Measurements from ENCODE around the gene ZNF407. TPM values are rescaled to one million over a fixed set of nuclear protein-coding genes. Genes with fewer than 3 reads are reported as not detected.

The ZNF407 gene
- polyA plus RNA-seq, 1 donor: 7.1 TPM

DNA sequence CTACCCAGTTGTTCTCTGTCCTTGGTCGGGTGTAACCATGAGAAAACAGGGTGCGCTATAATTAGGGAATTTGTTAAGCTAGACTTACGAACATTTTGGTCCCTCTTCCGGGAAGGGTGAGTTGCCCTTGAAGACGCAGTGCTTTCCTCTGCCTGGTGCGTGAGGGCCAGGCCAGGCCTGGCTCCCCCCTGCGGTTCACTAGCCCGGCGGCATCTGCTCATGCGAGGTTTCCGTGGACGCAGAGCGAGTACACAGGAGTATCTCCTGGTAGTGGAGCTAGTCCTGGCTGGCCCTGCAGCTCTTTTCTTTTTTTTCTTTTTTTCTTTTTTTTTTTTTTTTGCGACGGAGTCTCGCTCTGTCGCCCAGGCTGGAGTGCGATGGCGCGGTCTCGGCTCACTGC lies 462.5 kb downstream of the ZNF407 start:
- no peak for DNase-seq

DNA sequence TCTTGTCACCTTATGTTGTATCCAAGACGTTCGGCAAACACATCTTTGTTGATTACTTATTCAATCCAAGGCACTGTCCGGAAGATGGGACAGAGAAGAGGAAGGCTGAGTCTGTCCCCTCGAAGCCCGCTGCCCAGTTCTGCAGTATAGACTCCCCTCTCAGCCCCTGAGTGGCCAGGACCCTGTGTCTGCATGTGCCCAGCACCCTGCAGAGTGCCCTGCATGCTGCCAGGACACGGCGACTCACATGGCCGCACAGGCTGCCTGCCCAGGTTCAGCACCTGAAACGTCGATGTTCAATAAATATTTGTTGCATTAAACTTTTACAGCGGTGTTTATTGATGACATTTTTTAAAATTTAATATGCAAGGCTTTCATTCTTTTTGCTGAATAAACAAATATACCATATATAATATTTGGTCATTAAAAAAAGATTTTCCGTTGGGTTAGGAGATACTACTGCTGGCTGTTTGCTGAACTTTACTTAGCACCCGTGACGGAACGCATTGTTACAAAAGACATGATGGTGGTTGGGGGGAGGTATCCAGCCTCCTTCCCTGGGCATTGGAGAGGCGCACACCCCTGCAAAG lies 464.7 kb downstream of the ZNF407 start:
- DNase-seq: no peak

DNA sequence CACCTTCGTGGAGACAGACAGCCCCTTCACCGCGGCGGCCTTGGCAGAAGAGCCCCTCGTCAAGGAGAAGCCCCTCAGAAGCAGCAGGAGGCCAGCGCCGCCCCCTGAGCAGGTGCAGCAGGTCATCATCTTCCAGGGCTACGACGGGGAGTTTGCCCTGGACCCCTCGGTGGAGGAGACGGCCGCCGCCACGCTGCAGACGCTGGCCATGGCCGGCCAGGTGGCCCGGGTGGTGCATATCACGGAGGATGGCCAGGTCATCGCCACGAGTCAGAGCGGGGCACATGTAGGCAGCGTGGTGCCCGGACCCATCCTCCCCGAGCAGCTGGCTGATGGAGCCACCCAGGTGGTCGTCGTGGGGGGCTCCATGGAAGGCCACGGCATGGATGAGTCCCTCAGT lies 465.5 kb downstream of the ZNF407 start:
- DNase-seq: no peak

DNA sequence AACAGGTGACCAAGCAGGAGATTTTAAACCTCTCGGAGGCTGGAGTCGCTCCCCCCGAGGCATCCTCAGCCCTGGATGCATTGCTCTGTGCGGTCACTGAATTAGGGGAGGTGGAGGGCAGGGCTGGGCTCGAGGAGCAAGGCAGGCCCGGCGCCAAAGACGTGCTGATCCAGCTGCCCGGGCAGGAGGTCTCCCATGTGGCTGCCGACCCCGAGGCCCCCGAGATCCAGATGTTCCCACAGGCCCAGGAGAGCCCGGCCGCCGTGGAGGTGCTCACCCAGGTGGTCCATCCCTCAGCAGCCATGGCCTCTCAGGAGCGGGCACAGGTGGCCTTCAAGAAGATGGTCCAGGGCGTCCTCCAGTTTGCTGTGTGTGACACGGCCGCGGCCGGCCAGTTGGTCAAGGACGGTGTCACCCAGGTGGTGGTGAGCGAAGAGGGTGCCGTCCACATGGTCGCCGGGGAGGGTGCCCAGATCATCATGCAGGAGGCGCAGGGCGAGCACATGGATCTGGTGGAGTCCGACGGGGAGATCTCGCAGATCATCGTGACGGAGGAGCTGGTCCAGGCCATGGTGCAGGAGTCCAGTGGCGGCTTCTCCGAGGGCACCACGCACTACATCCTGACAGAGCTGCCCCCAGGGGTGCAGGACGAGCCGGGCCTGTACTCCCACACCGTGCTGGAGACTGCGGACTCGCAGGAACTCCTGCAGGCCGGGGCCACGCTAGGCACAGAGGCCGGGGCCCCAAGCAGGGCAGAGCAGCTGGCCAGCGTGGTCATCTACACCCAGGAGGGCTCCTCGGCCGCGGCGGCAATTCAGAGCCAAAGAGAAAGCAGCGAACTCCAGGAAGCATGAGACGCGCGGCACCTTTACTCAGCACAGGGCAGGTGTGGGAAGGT lies 466.2 kb downstream of the ZNF407 start:
- no peak for DNase-seq

DNA sequence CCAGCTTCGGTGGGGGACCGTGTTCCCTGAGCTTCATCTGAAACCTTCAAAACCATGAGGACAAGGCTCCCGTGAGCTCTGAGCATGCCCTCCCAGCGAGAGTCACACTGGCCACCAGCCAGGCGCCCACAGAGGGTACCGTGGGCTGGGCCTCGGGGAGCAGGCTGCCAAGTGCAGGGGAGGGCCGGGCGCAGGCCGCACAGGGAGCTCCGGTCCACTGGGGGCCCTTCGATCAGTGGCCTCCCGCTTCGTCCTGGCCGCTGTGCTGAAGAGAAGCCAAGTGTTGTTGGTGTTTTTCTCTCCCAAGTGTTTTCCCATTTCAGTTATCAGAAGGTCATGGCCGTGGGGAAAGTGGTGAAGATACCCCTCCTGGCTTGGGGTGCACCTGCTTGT lies 466.8 kb downstream of the ZNF407 start:
- DNase-seq: no peak

DNA sequence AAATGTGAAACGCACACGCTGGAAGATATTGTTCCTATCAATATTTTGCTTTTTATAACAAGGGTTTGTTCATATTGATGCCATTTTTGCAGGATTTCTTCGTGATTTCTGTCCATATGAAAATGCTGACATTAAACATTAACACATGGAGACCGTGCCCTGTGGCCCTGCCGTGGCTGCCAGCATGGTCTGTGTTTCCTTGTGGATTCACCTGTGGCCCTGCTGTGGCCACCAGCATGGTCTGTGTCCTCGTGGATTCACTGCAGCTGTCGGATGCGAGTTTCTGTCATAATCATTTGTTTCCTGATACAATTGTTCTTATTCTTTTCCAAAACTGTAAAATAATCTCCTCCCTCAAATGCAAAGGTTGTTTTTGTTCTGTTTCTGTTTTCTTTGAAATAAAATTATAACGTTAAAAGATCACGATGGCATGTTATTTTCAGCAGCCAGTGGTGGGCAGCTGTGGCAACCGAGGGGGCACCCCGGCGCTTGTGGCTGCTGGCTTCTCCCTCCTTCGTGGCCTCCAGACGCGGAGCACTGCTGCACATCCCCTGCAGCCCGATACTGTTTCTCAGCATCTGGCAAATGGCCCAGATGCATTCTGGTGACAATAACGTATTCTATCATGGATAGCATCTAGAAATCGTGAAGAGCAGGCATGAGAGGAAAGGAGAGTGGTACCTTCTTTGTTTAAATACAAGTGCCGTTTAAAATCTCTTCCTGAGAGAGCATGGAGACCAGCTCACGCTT lies 467.8 kb downstream of the ZNF407 start:
- no peak for DNase-seq

DNA sequence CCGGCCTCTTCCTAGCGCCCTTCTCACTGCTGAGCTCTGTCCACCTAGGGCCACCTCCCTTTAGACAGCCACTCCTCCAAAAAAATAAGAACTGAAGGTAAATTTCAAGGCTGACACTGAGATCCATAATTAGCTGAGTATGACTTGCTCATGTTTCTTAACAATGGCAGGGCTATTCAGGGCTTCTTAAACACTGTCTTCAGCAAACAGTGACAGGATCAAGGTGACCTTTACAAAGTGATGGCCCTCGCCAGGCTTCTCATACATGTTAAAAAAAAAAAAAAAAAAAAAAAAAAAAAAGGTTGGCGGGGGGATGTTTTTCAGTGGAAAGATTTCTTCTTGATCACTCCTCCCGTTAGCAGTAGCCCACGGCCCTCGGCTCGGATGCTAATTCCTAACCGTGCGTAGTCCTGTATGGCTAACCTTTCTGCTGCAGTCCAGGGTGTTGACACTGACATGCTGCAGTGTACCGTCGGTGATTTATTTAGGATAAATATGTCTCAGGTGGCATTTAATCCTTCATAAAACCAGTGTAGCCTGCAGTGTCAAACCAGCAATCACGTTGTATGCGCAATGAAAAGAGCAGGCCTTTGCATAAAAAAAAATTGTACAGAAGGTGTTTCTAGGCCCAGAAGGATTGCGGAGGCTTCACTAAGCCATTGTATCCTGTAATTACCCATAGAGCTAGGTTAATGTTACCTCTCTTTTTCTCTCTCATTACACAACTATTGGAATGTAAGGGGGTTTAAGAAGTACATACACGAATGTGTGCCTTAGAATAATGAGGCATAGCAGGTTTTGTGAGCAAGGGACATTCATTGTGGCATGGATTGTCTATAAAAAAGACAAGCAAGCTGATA lies 468.6 kb downstream of the ZNF407 start:
- no peak for DNase-seq

DNA sequence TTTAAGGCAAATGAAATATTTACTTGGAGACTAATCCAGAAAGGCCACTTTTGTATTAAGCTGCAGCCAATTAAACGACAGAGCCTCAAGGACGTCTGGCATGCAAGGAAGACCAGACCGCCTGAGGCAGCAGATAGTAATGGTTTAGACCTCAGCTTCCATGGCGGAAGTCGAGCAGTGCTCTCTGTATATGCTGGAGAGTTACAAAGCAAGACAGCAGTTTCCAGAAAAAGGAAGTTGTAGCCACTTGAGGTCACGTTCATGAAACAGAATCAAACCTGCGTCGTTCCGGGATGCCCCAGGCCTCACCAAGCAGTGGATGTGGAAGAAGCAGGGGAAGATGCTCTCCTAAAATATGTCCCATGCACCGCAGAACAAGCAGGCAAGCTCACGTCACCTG lies 469.3 kb downstream of the ZNF407 start:
- DNase-seq: no peak

DNA sequence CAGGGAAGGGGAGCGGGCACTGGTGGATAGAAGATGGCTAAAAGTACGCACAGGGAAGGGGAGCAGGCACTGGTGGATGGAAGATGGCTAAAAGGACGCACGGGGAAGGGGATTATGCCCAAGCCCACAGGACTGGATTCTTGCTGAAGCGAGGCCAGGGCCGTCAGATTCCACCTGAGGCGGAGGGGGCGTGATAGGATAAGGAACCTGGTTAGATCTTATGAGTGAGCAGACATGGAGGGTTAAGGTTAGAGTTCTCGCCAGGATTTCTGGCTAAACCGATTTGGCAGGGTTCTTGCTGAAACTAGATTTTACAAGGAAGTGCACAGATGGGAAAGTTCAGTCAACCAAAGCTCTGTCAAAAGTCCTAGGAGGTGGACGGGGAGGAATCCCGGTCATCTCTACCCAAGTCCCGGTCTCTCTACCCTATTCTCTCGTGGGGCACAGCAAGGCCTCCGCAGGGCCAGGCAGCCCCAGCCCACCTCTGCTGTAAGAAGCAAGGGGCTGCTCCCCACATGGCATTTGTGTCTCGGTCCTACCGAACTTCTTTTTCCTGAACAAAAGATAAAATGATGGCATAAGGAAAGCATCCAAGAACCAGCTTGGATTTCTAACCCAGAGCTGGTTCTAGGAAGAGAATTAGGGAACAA lies 470.5 kb downstream of the ZNF407 start:
- DNase-seq: no peak

DNA sequence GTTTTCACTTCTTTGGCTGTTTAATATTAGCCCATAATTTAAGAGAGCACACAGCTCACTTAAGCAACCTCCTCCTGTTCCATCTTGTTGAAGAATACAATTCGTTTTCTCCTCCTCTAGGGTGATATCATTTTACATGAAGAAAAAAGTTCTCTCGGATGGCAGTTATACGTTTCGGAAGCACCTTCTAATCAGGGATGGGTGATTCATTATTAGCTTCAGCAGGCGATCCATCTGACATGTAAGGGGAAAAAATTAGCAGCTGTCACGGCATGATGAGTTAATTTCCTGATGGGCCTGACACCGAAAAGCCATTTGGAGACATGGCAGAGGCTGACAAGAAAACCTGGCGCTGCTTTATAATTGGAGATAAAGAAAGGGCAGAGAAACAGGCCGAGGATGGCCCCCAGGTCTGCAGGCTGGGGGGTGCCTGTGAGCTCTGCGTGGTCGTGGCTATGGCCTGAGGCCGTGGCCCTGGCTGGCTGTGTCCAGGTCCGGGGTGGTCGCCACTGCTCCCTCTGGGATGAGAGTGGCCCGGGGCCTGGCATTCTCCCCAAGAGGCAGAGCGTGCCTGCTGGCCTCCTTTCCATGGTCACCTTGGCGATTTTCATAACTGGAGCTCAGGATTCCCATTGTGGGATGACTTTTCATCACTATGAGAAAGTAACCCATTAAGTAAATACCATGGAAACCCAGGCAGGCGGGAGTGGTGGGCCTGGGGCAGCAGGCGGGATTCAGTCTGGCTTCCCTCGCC lies 471.2 kb downstream of the ZNF407 start:
- no peak for DNase-seq

DNA sequence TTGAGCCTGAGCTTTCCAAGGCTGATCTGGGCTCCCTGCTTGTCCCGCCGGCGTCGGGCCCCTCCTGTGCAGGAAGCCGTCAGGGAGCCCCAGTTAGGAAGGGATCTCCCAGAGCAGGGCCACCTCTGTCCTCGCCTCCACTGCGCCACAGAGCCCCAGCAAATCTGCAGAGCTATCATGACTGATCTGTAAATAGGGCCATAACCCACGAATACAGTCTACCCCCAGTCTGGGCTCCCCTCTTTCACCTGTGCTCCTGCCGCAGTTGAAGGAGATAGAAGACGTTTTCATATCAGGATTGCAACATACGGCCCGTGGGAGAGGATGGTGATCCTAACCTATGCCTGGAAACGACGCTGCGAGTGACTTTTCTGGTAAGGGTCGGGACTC lies 472.6 kb downstream of the ZNF407 start:
- DNase-seq: no peak

DNA sequence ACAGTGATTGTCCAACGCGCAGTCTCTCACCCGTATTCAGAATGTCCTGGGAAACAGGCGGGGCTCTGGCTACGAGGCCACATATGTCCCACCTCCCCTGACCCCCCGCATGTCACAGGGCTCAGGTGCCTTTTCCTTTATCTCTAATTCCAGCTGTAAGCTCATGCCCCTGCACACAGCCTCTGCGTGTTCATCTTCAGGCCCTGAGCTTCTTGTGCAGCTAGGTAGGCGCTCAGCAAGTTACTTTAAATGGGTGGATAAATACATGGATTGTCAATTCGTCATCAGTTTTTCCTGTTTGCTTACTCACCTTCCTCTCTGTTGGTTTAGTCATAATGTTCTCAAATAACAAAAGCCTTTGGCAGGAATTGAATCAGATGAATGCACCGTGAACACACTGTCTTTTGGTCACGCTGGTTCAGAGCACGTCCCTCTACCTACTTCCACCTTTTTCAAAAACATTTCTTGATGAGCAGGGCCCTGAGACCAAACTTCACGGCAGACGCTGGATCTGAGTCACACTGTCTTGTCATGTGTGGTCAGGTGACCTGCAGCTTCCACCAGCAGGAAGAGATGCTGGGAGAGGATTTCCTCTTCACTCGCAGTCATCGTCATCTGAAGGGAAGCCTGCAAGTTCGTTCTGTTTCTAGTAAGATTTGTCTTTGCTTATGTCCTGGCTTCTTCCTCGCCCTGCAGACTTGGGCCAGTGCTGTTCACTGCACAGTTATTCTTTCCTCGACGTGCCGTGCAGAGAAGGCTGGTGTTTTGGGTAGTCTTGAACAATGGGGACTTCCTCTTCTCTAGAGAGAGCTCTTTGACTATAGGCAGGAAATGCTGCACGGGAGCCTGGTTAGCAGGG lies 473.2 kb downstream of the ZNF407 start:
- peak; percentile 27 for DNase-seq

DNA sequence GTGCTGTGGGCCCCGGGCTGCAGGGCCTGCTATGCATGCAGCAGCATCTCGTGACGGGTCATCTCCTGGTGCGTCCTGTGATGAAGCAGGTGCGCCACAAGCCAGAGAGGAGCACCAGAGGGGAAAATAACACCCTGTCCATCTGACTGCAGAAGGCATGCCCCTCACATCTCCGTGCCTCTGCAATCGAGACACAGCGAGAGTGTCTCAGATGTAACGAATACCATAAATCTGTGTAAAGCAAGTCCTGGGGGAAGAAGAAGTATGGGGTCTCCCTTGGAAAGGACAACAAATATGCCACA lies 473.8 kb downstream of the ZNF407 start:
- DNase-seq: no peak

DNA sequence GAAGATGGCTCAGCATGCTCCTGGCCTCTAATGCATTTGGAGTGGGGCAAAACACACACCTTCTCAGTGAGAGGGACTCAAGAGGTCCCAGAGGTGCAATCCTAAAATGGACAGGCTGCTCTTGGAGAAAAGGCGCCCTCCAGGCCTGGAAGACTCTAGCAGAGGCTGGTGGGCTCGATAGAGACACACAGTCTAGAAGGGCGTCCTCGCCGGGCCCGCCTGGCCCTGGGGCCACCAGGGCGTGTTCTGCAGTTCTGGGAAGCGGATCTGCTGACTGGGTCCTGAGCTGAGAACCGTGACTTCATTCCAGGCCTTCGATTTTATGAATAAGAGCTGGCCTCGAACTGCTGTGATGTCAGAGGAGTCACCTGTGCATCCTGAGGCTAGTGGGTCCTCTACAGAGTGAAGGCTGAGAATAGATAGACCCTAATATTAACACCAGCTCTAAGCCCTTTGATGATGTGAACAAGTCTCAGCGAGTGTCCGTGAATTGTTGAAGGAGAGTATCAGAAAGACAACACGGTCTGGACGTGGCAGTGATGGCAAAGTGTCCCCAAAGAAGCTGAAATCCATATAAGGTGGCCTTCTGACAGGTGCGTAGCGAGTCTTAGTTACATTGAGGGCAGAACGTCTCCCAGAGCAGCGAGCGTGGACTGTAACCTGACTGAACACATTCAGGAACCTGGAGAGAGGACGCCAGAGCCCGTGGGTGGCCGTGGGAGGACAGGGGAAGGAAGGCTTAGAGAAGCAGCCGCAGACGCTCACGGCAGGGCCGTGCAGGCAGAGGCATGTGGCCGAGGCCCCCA lies 474.4 kb downstream of the ZNF407 start:
- no peak for DNase-seq

DNA sequence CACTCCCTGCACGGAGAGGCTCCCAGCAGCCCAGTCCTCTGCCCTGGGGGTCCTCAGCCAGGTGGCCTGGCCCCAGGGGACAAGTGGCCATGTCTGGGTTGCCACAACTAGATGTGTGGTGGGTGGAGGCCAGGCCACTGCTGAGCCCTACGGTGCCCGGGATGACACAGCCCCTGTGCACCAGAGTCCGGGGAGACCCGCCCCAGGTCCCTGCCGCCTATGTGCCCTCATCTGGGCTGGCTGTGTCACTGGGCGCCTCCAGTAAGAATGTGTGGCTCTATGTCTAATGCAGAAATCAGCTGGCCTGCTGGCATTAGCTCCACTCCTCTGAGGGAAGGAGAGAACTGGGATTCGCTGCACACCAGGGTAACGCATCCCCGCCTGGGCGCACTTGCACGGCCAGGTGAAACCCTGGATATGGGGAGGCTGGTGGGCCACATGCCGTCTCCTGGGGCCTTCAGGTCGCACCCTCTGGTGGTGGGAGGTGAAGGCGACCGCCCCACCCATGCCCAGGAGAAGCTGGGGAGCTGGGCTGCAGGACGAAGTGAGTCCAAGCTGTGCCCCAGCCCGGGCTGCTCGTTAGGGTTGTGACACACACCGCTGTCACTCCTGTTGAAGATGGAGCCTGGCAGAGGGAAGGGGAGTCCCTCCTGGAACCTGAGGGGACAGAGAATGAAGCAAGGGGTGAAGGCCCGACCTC lies 475.2 kb downstream of the ZNF407 start:
- no peak for DNase-seq

DNA sequence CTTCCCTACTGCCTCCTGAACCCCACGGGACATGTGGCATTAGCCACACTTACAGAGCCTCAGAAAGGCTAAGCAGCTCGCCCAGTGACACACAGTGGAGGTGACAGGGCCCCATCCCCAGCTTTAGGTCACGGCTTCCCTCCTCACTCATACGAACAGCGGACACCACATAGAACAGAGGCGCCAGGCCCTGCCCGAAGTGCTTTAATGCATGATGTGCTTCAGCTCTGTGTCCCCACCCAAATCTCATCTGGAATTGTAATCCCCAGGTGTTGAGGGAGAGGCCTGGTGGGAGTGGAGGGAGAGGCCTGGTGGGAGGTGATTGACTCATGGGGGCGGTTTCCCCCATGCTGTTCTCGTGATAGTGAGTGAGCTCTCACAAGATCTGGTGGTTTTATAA lies 476.0 kb downstream of the ZNF407 start:
- DNase-seq: no peak

DNA sequence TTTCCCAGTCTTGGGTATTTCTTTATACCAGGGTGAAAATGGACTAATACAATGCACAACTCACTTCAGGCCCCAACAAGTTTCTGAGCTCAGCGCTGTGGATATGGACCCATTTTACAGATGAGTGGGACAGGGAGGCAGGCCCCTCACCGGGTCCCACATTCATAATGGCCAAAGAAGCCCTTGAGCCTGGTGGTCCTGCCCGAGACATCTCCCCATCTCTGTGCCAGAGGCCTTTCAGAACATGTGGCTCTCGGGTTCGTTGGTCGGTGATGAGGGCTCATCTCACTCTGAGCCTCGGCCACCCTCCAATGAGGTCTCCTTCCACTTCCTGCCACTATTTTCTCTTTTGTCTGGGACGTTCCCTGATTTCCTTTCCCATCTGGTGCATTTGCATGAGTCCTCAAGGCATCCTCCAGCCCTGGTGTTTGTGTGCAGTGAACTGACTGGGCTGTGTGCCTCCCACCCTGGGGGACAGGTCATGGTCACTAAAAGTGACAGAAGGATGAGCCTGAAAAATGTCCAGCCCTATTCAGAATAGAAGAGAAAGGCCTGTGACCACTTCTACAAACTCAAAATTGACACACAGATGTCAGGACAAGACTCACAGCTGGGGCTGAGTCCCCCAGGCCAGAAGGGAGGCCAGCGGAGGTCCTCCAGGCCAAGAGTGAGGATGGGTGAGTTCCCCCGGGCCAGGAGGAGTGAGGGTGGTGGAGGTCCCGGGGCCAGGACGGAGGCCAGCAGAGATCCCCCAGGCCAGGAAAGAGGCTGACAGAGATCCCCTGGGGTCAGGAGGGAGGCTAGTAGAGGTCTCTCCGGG lies 476.7 kb downstream of the ZNF407 start:
- DNase-seq: no peak

DNA sequence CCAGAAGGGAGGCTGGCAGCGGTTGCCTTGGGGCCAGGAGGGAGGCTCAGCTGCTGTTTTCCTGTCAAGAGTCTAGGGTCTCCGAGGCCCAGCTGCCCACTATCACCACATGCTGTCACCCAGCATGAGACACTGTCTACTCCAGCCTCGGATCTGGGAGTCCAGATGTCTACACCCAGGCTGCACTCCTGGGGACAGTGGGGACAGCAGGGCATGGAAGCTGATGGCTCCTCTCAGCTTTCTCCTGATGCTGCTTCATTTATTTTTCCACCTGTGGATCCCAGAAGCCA lies 477.3 kb downstream of the ZNF407 start:
- no peak for DNase-seq

Data from hindlimb muscle (tissue), 1 donor.